GM19438 (cell line): Measurements from ENCODE around the gene LAYN.

Source experiments
- ATAC-seq: cut with Tn5 transposase; IDR thresholded peaks from one replicate; pipeline ENCODE4 v1.9.1; 2021; ENCODE audit warnings: low read depth; ENCODE audit not compliant: unreplicated experiment

The LAYN gene, protein sequence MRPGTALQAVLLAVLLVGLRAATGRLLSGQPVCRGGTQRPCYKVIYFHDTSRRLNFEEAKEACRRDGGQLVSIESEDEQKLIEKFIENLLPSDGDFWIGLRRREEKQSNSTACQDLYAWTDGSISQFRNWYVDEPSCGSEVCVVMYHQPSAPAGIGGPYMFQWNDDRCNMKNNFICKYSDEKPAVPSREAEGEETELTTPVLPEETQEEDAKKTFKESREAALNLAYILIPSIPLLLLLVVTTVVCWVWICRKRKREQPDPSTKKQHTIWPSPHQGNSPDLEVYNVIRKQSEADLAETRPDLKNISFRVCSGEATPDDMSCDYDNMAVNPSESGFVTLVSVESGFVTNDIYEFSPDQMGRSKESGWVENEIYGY

DNA sequence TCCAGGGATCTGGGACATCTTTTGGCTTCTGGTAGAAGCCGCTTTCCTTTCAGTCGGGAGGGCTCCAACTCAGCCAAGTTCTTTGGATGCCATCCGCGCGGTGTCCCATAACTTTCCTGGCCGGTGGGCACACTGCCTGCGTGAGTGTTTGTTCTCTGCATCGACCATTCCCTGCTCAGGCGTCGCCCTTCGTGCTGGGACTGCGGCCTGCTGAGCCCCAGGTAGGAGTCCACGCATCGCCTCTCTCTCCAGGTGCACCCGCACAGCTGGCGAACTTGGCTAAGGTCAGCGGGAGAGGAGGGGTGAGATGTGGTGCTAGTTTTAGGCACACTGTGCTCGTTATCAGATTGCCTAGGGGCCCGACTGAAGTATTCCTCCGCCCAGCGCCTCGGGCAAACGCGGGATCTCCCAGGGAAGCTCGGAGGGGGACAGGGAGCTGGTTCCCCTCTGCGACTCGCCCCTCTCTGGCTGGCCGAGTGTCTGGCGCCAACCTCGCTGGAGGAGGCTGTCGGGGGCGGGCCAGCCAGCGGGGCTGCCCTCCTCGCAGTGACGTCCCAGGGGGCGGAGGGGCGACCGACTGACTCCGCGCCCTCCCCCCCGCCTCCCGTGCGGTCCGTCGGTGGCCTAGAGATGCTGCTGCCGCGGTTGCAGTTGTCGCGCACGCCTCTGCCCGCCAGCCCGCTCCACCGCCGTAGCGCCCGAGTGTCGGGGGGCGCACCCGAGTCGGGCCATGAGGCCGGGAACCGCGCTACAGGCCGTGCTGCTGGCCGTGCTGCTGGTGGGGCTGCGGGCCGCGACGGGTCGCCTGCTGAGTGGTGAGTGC, at the start of gene LAYN:
LAYN (plus strand) TSS at position 607 of the 823 bp plus-strand sequence; CDS start at position 731, 124 bp downstream.
- no peak for ATAC-seq

DNA sequence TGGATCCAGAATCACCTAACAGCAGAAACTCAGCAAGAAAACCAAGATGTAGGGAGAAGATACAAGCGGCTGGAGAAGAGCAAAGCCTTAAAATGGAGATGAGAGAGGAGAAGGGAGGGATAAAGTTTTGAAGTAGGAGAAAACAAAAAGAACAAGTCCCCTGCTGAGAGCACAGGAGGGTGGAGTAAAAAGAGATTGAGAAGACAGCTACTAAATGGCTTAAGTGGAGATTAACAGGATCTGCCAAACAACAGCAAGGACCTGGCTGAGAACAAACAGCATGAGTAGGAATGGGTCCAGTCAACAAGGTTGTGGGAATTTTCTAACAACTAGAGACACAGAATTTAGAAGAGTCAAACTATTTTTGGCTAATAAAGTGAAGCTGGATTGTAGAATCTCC, 46.5 kb upstream of the LAYN start:
- ATAC-seq: no peak

DNA sequence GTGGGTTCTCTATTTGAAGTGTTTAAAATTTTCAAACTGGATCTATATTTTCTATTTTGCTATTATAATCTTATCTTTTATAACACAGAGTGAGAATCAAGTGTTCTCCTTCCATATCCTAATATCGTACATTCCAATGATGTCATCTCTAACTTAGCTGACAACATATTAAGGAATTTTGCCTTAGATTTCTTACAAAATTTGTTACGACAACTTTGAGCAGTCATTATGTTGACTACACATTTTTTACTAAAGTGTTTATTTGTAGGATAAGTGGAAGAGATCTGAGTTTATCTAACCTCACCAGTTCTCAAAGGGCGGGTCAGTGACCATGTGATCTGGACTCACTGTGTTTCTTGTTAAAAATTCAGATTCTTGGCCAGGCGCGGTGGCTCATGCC, 41.0 kb upstream of the LAYN start:
- no peak for ATAC-seq

DNA sequence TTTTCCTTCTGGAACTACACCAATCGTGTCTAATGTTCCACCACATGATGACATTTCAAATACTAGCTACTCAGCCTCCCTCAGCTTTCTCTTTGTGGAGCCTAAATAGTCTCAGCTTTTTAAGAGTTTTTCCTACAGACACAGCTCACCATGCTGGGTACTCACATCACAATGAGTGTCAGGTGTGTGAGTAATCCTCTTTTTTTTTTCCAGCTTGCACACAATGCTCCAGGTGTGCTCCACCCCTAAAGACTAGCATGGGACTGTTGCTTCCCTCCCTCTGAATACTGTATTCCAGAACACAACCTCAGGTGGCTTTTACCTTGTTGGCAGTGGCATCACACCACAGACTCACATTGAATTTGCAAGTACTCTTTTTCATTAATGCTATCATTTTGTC, 40.0 kb upstream of the LAYN start:
- no peak for ATAC-seq

DNA sequence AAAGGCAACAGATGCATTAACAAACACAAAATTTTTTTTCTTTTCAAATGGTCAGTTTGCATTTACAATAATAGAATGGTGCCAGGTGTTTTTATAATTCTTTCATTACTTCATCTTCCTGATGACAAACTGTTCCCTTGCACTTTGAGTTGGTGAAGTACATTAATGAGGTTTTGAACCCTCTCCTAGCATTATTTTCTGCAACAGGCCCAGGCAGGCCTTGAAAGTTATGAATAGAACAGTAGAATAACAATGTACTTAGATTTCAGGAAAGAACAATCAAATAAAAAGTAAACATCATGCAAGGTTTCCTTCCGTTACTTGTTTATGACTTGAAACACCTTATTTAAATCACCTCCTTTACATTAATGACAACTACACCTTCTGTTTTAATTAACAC, 37.9 kb upstream of the LAYN start:
- ATAC-seq: no peak

DNA sequence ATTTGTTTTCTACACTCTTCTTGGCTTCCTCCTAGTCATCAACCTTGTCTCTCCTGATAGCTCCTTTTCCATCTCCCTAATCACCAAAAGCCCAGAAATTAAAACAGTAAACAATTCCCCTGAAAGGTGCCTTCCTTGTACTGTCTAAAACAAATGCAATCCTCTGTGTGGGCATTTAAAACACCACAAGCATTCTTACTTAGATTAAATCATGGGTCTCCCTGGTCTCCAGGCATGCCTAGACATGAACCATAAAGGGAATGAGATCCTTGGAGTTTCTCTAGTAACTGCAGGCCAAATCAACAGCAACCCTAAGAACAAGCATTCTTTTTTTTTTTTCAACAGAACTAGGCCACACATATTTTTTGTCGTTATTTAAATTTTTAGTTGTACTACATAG, 30.2 kb upstream of the LAYN start:
- ATAC-seq: no peak

DNA sequence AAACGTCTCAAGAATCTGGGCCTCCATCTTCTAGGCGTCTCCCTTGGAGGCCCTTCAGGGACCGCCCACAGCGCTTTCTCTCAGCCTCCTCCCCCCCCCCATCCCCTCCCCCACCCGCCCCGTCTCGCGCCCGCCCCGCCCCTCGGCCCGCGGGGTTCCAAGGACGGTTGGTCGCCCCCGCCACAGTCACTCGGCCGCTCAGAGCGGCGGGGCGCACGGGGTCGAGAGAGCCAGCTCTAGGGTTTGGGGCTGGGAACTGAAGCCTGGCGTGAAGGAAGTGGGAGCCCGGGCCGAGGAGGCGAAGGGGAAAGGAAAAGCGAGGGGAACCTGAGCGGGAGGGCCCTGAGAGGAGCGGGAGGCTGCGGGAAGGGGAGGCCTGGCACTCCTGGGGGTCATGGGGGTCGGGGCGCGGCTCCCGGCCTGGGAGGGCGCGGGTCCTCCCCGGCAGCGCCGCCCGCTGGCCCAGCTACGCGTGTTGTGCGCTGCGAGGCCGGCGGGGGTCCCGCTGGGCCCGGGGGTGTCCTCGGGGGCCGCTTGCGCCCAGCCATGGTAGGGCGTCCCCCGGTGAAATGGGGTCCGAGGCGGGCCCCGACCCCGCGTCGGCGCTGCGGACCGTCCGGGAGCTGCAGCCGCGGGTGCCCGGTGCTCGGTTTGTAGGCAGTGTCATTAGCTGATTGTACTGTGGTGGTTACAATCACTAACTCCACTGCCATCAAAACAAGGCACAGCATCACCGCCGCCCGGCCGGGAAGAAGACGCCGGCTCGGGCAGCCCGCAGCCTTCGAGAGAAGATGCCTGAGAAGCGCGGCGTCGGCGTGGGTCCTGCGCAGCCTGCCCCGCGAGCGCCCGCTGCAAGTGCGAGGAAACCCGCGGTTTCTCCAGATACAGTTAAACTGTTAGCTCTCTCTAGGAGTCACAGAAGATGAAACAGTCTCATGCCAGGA, 28.0 kb upstream of the LAYN start, which contains the start of gene BTG4:
BTG4 (minus strand) TSS at position 91 of the 944 bp plus-strand sequence. CDS start 13,610 bp downstream, outside the sequence.
- no peak for ATAC-seq

DNA sequence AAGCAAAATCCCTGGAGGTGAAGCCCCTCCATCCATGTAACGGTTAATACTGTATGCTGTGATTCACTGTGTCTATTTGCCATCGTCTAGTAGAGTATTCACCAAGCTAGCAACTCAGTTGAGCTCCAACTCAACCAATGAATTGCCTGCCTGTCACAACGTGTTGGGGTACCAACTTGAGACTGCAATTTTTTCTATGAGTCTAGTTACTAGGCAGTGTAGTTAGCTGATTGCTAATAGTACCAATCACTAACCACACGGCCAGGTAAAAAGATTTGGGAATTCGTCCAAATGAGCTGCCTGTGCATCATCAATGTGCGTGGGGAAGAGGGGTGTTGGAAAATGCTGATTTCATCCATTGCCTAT, 27.3 kb upstream of the LAYN start:
- ATAC-seq: no peak

DNA sequence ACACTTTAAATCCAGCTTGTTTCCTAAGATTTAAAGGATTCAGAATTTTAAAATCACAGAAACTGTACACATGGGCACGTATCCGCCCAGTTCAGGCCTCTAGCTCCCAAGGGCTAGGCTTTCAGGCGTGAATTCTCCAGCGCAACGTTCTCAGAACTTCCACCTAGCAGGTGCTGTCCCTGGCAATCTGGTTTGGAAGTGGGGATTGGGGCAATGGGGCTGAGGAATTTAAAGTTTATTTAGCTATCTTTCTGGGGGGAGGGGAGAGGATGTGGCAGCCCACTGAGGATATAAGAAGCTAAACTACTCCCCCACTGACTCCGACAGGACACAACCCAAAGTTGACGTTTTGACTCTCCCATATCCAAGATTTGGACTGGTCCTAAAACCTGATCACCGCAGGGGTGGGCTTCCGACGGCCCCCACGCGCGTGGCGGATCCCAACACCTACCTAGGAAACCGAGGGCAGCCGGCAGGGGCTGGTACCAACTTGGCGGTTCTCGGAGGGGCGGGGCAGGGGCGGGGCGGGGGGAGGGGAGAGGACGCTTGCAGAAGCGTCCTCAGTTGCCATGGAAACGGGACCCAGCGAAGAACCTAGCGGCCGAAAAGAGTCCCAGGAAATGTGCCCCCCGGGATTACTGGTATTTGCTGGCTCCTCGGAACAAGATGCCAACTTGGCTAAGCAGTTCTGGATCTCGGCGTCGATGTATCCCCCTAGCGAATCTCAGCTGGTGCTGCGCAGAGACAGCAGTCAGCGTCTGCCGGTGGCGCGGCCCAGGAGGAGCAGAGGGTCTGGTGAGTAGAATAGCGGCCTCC, 26.1 kb upstream of the LAYN start, which contains the start of gene HOATZ:
HOATZ (plus strand) TSS at position 563 of the 816 bp plus-strand sequence; CDS start at position 570, 7 bp downstream.
- ATAC-seq: no peak

DNA sequence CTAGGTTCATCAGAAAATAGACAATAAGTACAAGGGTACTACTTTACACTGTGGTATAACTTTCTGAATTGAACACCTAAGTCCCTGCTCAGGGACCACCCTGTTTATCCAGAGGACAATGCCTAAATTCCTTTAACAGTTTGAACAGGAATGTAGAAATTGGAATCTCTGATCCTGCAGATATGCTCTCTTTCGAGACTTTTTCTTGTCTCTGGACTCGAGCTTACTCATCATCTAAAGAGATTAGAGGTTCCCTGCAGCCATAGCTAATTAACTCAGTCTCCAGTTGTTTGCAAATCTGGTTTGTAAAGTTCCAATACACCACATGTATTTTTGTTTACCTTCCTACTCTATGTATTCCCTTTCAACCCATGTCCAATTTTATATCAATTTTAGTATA, 24.9 kb upstream of the LAYN start:
- no peak for ATAC-seq

DNA sequence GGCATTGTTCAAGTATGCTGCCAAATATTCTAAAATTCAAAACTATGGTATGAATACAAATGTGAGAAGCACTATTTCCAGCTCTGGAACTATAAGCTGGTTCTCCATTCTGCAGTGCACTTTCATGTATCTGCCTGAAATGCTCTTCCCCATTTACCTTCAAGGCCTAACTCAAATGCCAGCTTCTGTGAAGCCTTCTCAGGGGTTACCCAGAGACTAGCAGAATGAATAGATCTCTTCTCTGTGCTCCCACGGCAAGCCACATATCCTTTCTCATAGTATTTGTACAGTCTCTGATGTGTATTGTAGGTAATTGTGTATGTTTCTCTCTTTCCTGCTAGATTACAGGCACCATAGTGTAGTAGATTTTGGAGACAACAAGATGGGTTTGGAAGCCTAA, 21.9 kb upstream of the LAYN start:
- ATAC-seq: no peak

DNA sequence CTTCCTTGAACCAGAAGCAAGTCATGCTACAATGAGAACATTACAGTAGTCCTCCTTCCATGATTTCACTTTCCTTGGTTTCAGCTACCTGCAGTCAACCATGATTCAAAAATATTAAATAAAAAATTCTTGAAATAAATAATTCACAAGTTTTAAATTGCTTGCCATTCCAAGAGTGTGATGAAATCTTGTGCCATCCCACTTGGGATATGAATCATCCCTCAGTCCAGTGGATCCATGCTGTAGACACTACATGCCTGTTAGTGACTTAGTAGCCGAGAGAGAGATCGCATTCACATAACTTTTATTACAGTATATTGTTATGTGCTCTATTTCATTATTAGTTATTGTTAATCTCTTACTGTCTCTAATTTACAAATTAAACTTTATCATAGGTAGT, 20.0 kb upstream of the LAYN start:
- ATAC-seq: no peak

DNA sequence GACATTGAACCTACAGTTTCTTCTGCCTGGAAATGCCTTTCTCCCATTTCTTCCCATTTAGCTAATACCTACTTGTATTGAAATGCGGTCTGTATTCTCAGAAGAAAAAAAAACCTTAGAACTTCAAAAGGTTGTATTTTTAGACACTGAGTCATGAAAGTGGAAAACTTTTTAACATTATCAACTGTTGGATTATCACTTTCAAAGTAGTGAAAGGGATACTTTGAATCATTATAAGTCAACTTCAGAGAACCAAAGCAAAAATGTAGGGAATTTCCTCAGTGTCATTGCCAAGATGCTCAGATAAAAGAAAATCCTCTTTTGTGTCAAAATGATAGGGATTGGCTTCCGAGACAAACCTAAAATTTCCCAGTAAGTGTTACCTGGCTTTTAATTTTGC, 19.4 kb upstream of the LAYN start:
- ATAC-seq: no peak

DNA sequence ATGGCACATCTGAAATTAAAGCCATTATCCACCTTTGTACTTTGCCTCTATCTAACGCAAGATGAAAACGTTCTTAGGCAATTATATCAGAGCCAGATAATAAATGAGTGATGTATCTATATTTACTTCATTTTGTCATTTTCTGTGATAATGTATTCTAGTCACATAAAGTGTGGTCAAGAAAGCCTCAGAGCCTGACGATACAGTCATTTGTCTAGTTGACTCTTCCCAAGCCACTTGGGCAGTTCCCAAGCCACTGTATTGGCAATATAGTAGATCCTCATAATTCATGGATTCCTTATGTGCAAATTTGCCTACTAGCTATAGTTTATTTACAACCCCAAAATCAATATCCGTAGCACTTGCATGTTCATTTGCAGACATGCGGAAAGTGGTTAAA, 18.1 kb upstream of the LAYN start:
- ATAC-seq: no peak

DNA sequence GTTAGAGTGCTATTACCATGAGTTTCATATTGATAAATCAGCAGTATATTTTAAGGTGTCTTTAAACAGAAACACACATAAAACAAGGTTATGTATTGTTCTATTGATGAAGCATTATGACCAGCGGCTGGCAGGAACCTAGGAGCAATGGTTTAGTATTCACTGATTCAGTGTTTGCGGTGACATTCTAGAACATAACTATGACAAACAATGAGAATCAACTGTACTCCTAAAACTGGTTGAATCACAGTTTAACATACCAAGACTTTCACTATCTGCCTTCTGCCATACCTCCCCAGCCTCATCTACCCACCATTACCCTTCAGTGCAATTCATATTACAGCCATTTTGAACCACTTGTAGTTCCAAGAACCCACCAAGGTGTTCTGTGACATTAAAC, 17.2 kb upstream of the LAYN start:
- ATAC-seq: no peak

DNA sequence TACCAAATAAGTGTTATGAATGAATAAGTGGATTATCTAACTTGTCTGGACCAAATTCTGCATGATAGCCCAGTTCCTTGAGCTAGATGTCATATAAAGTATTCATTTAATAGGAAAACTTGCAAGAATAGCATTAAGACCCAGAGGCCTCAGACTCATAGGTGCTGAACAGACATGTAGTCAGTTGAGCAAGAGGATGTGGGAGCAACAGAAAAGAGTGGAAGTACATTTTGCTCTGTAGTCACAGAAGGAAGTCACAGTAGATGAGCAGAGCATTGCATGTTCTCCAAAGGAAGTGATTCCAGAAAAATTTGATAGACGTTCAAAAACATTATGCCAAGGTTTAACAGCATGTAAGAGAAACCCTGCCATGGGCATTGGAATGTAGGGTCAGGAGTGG, 16.5 kb upstream of the LAYN start:
- no peak for ATAC-seq

DNA sequence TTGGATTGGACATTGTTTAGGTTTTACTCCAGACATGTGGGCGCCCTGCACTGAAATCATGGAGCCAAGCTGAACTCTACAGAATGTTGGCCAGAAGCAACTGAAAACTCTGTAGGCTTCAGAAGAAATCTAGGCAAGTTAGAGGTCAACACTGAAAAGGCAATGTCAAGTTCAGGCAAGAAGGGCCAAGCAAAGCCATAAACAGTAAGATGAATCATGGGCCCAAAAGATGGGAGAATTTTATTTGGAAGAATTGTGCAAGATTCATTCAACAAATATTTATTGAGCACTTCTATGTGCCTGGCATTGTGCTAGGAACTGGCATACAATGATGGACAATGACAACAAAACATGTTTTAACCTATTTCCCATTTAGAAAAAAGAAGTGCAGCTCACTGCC, 15.1 kb upstream of the LAYN start:
- ATAC-seq: no peak

DNA sequence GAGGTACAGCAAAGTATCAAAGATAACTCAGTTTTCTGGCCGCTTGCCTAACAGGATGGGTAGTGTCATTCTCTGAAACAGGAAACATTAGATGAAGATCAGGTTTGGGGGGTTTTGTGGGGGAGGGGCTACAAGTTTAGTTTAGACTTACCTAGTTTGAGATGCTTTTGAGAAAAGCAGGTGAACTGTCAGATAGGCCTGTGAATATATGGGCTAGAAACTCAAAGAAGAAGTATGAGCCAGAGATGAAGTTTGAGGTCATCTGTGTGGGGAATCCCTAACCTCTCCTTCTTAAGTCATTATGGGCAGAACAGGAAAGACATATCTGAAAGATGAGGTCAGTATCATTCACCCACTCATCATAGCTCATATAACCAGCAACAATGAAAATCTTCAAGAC, 14.0 kb upstream of the LAYN start:
- ATAC-seq: no peak

DNA sequence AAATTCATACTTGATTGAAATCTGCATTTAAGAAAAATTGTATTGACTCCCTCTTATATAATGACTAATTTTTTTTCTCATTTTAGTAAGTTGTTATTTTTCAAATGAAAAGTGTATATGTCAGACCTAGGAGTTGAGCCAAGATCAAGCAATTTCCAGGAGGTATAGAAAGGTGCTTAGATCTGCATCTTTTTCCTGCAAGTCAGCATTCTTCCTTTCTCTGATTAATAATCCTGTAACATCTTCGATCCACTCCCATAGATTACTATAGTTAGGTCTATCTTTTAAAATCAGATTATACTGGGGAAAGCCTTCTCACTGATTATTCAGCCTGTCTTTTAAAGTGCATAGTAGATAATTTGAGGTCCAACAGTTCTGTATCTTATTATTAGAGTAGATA, 13.2 kb upstream of the LAYN start:
- no peak for ATAC-seq

DNA sequence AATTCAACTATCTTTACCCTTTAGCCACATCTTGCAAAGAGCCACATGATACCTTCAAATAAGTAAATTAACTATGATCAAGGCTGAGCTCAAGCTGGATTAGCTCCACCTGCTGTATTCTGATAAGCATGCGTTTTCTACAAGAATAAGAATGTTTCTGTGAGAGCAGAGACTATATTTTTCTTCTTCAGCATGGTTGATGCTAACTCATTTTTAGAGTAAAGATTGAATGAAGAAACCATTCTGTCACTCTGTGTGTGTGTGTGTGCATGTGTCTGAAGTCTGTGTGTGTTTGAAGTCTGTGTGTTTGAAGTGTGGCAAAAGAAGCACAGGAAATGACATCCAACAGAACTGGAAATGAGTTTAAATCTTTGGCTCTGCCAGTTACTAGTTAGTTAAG, 12.0 kb upstream of the LAYN start:
- no peak for ATAC-seq
